GM19452 (cell line): ENCODE data around the gene SUN2.

Experiments used
- ATAC-seq: cut with Tn5 transposase; IDR thresholded peaks from one replicate; pipeline ENCODE4 v1.9.1; 2021; ENCODE audit not compliant: unreplicated experiment

SUN2 gene

GRCh38 chr22:38755155-38755910 lies 465 bp downstream of the SUN2 start:
- peak; percentile 40 for ATAC-seq

- ATAC-seq, result no peak
Observed at GRCh38 chr22:38754751-38755154, 1.0 kb downstream of the SUN2 start.

DNA sequence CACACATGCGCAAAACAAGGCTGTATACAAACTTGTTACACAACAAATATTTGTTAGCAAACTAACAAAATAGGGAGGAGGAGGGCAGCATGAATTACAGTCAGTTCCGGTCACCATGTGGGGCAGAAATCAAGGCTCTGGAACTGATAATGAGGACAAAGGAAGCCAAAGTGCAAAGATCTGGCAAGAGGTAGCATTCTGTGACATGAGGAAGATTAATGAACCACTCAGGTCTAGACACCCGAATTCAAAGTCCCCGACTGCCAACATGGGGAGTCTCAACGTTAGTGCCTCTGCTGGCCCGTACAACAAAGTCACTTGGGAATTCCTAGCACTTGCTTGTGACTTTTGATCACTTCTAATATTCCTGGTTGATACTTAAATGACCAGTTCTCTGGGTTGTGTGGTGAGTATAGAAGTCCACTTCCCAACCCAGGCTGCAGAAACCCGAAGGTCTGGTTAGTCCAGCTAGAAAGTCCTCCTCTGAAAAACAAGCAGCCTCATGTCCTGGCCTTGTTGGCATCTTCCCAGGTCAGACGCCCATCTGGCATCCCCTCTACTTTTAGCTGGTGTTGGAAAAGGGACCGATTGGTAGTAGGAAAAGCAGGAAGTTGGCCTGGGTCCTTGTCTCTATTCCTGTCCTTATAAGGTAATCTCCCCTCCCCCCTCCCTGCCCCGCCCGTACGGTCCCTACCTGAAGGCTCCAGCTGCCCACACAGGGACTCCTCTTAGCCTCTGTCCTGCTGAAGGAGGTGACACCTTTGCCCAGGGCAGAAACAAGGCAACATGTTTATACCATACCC lies 1.6 kb downstream of the SUN2 start:
- ATAC-seq, result no peak

DNA sequence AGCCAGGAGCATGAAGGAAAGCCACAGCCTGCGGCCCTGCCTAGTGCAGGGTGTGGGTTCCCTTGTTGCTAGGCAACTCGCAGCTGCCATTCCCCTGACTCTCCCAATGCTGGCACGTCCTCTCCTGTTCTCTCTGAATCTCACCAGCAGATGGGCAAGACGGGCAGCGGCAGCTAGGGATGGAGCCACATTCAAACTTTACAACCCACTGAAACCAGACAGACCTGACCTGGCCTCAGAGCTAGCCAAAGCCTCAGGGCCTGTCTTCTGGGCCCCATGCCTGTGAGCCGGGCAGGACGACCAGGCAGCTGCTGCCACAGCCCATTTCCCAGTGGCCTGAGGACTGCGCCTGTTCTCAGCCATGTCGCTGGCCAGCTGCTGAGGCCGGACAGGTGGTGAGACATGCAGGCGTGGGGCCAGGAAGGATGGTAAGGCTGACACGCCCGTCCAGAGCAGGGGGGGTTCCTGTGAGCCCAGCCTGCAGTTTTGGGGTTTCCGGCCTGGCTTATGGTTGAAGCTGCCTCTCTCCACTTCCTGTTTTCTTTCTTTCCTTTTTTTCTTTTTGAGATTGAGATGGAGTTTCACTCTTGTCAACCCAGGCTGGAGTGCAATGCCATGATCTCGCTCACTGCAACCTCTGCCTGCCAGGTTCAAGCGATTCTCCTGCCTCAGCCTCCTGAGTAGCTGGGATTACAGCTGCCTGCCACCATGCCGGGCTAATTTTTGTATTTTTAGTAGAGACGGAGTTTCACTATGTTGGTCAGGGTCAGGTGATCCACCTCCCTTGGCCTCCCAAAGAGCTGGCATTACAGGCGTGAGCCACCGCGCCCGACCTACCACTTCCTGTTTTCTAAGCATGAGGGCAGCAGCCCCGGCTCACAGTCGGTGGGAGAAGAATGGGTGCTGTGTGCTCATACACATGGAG lies 4.1 kb downstream of the SUN2 start:
- peak; percentile 40 for ATAC-seq

- ATAC-seq, result no peak
Observed at GRCh38 chr22:38751066-38751421, 4.8 kb downstream of the SUN2 start.

DNA sequence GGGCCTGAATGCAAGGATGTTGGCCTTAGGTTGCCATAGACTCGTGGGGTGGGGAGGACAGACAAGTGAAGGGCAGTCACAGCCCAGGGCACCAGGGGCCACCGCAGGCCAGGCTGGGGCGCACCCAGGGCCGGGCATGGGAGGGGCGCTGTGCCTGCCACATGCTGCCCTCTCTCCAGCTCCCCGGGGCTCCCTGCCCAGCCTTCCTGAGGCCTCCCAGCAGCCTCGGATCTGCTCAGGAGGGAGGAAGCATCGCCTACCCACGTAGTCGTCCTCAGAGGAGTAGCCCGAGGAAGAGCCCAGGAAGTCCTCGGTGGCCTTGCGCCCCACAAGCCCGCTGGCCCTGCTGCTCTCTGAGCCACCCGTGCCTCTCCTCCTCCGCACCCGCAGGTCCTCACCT lies 5.2 kb downstream of the SUN2 start:
- ATAC-seq, result no peak

GRCh38 chr22:38750104-38750503 lies 5.7 kb downstream of the SUN2 start:
- ATAC-seq, result no peak

DNA sequence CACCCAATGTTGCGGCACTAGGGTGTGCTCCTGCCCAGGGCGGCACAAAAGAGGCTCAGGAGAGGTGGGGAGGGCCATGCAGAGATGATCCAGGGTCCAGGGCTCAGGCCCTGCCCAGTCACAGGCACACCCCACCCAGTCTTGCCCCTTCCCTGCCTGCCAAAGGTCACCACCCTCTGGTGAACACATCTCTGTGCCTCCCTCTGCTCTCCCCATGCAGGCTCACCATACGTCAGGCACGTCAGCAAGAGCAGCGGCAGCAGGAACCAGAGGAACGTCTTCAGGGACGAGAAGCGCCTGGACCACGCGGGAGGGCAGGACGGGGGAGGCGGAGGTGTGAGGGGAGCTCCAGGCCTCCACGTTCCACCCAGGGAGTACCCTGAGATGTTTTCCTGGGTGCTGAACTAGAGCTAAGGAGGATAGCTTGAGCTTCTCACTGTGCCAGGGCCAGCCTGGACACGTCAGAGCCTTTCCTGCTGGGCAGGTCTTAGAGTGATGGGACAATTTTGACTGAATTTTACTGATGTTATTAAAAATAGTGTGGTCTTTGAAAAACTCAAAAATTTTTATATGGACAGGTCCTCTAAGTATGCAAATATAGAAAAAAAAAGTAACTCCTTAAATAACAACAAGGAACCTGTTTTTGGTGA lies 7.2 kb downstream of the SUN2 start:
- no peak for ATAC-seq

DNA sequence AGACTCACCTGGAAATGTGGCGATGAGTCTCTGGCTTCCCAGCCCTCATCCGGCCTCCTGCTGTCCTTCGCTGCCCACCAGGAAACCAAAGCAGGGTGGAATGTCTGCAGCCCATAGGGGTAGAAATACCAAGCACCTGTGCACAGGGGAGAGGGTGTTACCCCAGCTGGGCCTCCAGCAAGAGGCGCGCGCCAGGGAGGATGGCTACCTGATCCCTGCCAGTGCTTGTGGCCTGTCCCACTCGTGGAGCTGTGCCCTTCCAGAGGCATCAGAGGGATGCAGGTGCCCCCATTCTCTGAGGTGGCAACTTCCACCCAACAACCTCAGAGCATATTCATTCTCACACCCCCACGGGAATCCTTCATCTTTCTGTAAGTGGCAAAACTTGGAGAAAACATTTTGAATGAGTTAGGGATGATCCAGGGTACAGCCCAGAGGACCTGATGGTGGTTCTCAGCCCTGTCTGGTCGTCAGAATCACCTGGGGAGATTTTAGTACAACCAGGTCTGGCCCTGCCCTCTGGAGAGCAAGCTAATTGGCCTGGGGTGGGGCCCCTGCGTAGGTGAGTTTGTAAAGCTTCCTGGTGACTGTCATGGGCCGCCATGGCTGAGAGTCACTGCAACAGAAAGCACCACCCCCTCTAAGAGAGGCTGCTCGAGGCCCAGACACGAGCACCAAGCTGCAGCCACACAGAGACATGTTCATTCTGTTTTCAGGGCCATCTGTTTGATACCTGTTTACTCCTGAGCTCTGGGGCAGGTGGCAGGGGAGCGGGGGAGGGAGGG lies 9.9 kb downstream of the SUN2 start:
- no peak for ATAC-seq

- no peak for ATAC-seq
Observed at GRCh38 chr22:38744981-38745380, 10.8 kb downstream of the SUN2 start.

GRCh38 chr22:38742176-38742942 lies 13.4 kb downstream of the SUN2 start:
- no peak for ATAC-seq

DNA sequence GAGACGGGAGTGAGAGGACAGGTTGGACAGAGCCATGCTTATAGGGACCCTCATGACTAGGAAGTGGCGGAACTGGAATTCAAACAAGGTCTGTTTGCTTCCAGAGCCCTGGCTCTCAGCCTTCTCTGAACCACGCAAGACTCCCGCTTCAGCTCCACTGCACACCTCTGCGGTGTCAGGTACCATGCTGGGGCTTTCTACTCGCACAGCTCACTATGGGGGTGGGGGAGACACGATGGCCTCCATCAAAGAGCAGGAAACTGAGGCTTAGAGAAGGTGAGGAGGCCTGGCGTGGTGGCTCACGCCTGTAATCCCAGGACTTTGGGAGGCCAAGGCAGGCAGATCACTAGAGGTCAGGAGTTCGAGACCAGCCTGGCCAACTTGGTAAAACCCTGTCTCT lies 14.2 kb downstream of the SUN2 start:
- no peak for ATAC-seq

DNA sequence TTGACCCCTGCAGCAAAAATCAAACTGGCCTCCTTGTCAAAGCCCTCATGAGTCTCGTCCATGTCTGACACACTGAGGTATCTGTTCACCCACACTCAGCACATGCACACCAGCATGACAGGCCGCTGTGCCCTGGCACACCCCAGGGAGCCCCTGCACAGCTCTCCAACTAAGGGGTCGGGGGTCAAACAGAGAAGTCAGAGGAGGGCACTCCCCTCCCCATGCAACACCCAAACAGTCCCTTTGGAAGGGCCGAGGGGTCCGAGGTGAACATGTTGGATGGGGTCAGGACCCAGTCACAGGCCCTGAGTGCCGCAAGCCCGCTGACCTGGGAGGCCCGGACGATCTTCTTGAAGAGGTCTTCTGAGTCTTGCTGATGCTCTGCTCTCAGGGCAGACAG lies 14.6 kb downstream of the SUN2 start:
- no peak for ATAC-seq

- no peak for ATAC-seq
Observed at GRCh38 chr22:38740754-38741153, 15.0 kb downstream of the SUN2 start.

DNA sequence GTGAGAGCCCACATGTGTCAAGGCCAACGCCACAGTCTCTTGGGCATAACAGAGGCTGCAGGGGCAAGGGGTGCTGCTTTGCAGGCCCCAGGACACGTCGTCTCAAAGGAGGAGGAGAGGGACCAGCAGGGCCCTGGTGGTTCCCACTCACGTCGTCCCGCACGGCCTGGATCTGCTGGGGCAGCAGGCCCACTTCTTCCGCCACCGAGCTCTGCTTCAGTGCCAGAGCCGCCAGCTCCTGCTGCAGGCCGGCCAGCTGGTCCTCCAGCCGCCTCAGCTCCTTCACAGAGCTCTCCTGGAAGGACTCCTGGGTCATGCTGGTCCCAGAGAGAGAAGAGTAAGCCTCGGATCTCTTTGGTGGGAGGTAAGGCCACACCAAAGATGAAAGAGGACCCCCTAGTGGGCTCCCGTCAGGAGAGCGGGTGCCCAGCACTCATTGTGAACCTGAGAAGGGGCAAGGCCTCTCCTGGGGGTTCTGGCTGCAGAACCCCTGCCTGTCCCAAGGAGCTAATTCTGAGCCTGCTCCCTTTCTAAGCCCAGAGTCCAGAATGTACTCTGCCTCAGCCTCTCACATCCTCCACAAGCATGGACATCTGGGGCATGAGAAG lies 15.6 kb downstream of the SUN2 start:
- no peak for ATAC-seq

- ATAC-seq, result no peak
Observed at GRCh38 chr22:38739300-38740055, 16.3 kb downstream of the SUN2 start.

- no peak for ATAC-seq
Observed at GRCh38 chr22:38738475-38739070, 17.2 kb downstream of the SUN2 start.
